Lung (tissue), 12 donors: ENCODE results near the gene CSMD2. TPM values are rescaled to one million over a fixed set of nuclear protein-coding genes. Genes with fewer than 3 reads are reported as not detected.

Experiments used
- ATAC-seq: fragments of 200-7000 bp; cut with Tn5 transposase; one replicate; pipeline ENCODE4 v1.9.1; 2020; ENCODE audit warnings: moderate number of reproducible peaks; ENCODE audit not compliant: insufficient read depth, low FRiP score
- DNase-seq, 3 donors: peaks; one replicate each; pipeline ENCODE4 v3.0.0-alpha.2; 2013 to 2017
- H3K27ac ChIP-seq, 2 donors: one replicate each; pipeline ENCODE4 v1.5.1; 2013; ENCODE audit warnings: mild to moderate bottlenecking in 2 of 2, moderate library complexity in 2 of 2, control low read depth in 1 of 2, inconsistent platforms in 1 of 2, low read depth in 1 of 2, low read length in 1 of 2
- H3K27me3 ChIP-seq, 3 donors: one replicate each; pipeline ENCODE4 v1.5.1; 2013; ENCODE audit warnings: low read length in 2 of 3; ENCODE audit not compliant: control insufficient read depth in 3 of 3, insufficient read depth in 3 of 3
- H3K36me3 ChIP-seq, 4 donors: one replicate each; pipeline ENCODE4 v1.5.1; 2013; ENCODE audit warnings: low read length in 4 of 4, mild to moderate bottlenecking in 1 of 4, moderate library complexity in 1 of 4; ENCODE audit not compliant: control insufficient read depth in 4 of 4, insufficient read depth in 4 of 4
- H3K4me1 ChIP-seq, 5 donors: one replicate each; pipeline ENCODE4 v1.5.1; 2013; ENCODE audit warnings: low read length in 5 of 5, mild to moderate bottlenecking in 2 of 5, moderate library complexity in 1 of 5; ENCODE audit not compliant: control insufficient read depth in 5 of 5, insufficient read depth in 5 of 5
- H3K4me3 ChIP-seq: one replicate; pipeline ENCODE4 v1.5.1; 2013; ENCODE audit warnings: mild to moderate bottlenecking, control low read depth, moderate library complexity
- H3K9ac ChIP-seq, 2 donors: one replicate each; pipeline ENCODE4 v1.5.1; 2013; ENCODE audit warnings: low read length in 2 of 2, control low read depth in 1 of 2; ENCODE audit not compliant: insufficient read depth in 1 of 2
- H3K9me3 ChIP-seq, 4 donors: one replicate each; pipeline ENCODE4 v1.5.1; 2013; ENCODE audit warnings: low read length in 3 of 4, mild to moderate bottlenecking in 1 of 4, moderate library complexity in 1 of 4; ENCODE audit not compliant: control insufficient read depth in 4 of 4, insufficient read depth in 3 of 4
- WGBS, 2 donors: extraction: QIAGEN DNeasy Blood & Tissue Kit; methylation state at CpG; one replicate each; pipeline ENCODE4 v1.1.7; 2013; 5-methylcytosine and 5-hydroxymethylcytosine counted together
- polyA plus RNA-seq, 2 donors: library from polyadenylated mRNA; stranded (reverse); fragments of 200-250 nt; gene quantifications; one replicate each; pipeline ENCODE4 v1.2.1, GENCODE V29; 2013
- total RNA-seq, 2 donors: library from RNA; depleted of rRNA in 1 of 2; stranded (reverse); fragments of >200 nt in 1 of 2; gene quantifications; one replicate each; pipeline ENCODE4 v1.2.1, GENCODE V29; 2014 to 2021
- TF ChIP-seq, protein P1 (sequence below): IDR thresholded peaks from 2 replicates; pipeline ENCODE4 v1.5.1; 2012; ENCODE audit warnings: mild to moderate bottlenecking; ENCODE audit errors: control extremely low read depth, extremely low read depth
- donor health status: control.
- donor health status: control.
- donor health status: Bipolar disorder and iron deficiency.
- donor health status: healthy.
- donor health status: DM: yes; HTN: yes; CAD: no.

The CSMD2 gene
- total and polyA plus RNA-seq, 4 donors: 0.11 to 1.2 (median 0.39) TPM

DNA sequence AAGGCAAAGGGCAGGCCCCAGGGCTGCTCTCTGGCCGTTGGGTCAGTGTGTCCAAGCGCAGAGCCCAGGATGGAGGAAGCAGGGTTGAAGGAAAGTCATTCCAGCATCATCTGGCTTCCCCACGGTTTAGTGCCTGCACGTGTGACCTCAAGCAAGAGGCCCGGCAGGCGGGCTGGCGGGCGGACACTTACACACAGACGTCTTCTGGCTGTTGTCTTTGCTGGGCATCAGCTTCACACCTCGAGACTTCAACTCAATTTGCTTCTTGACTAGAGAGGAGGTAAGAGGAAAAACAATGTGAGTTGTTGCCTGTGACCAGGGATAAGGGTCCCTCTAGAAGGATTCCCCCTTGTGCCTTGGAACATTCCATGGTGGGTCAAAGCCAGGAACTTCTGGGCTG is 339.5 kb downstream of the CSMD2 start:
- no peak overlapping the region for H3K27ac ChIP-seq
- H3K27me3 ChIP-seq: no peaks in the 10 kb centered on the region
- TF ChIP-seq, protein P1, sequence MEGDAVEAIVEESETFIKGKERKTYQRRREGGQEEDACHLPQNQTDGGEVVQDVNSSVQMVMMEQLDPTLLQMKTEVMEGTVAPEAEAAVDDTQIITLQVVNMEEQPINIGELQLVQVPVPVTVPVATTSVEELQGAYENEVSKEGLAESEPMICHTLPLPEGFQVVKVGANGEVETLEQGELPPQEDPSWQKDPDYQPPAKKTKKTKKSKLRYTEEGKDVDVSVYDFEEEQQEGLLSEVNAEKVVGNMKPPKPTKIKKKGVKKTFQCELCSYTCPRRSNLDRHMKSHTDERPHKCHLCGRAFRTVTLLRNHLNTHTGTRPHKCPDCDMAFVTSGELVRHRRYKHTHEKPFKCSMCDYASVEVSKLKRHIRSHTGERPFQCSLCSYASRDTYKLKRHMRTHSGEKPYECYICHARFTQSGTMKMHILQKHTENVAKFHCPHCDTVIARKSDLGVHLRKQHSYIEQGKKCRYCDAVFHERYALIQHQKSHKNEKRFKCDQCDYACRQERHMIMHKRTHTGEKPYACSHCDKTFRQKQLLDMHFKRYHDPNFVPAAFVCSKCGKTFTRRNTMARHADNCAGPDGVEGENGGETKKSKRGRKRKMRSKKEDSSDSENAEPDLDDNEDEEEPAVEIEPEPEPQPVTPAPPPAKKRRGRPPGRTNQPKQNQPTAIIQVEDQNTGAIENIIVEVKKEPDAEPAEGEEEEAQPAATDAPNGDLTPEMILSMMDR: no peak
- DNase-seq (no peak), ATAC-seq (no peak)
- H3K36me3 ChIP-seq: no peaks in the 10 kb centered on the region
- H3K4me3 ChIP-seq: no peak overlapping the region
- H3K9ac ChIP-seq: no peak overlapping the region
- peaks cover 0 to 8% (median 0%) of the 10 kb centered on the region in 4 donors for H3K9me3 ChIP-seq
- 84% methylated on average over 10 of the region's 10 CpGs for WGBS, 2 donors
- H3K4me1 ChIP-seq: no peaks in the 10 kb centered on the region

DNA sequence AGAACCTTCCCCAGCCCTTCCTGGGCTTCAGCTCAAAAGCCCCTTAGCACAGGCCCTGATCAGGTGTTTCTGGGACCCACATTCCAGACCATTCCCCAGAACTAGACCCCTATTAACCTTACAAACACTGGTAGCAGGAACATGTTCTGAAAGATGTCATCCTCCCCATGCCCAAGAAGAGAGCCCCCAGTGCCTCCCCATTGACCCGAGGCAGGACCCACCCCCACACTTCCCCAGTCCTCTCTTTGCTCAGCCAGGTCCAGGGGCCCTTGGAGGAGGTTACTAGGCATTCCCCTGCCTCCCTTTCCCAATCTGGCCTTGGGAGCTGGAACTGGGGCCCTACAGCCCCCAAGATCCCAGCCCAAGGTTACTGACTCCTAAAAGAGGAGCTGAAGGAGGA is 340.1 kb downstream of the CSMD2 start:
- DNase-seq (no peak), ATAC-seq (no peak)
- Histone ChIP-seq H3K9ac (no peak overlapping the region), H3K36me3 (no peaks in the 10 kb centered on the region), H3K4me1 (no peaks in the 10 kb centered on the region), H3K4me3 (no peak overlapping the region), H3K27me3 (no peaks in the 10 kb centered on the region), H3K27ac (no peak overlapping the region), H3K9me3 (peaks cover 0 to 8% (median 0%) of the 10 kb centered on the region in 4 donors)
- TF ChIP-seq, protein P1: no peak
- WGBS, 2 donors: 67 to 79% methylated on average over 1 of the region's 1 CpG

DNA sequence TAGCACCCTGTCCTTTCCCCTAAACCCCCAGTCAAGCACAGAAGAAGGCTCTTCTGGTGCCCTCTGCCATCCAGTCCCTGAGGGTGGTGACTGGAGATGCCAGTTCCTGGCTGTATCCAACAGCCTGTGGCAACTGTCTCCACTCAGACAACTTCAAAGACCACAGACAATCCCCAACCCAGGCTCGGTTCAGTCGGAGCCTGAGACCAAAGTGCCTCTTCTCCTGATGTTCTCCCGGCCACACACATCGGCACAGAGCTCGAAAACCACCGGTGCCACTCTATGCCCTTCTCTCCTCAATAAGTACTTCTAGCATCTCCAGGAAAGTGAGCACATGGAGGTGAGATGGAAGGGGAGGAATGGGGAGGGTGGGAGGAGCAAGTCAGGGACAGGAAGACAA is 340.7 kb downstream of the CSMD2 start:
- DNase-seq (no peak), ATAC-seq (no peak)
- no peaks in the 10 kb centered on the region for H3K27me3 ChIP-seq
- H3K9me3 ChIP-seq: peaks cover 0 to 8% (median 0%) of the 10 kb centered on the region in 4 donors
- WGBS, 2 donors: 92% methylated on average over 6 of the region's 6 CpGs
- no peak overlapping the region for H3K9ac ChIP-seq
- H3K4me3 ChIP-seq: no peak overlapping the region
- no peak overlapping the region for H3K27ac ChIP-seq
- H3K36me3 ChIP-seq: no peaks in the 10 kb centered on the region
- H3K4me1 ChIP-seq: no peaks in the 10 kb centered on the region
- TF ChIP-seq, protein P1: no peak

DNA sequence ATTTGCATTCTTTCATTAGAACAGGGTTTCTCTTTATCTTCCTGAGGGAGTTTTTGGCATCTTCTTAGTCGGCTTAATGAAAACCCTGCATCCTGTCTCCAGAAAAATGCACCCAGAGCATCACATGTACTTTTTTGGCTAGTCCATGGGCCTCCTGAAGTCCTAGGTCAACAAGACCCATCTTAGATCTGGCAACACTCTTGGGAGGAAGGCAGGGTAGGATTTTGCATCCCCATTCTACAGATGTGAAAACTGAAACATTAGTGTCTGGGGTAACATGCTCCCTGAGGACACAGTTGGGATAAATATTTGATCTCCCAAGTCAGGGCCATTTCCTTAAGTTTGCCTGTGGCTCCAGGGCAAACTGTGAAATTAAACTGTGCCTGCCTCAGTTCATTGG is 341.2 kb downstream of the CSMD2 start:
- no peaks in the 10 kb centered on the region for H3K36me3 ChIP-seq
- H3K27me3 ChIP-seq: no peaks in the 10 kb centered on the region
- no peaks in the 10 kb centered on the region for H3K4me1 ChIP-seq
- no peak for DNase-seq
- no peak overlapping the region for H3K4me3 ChIP-seq
- TF ChIP-seq, protein P1: no peak
- ATAC-seq: no peak
- no peak overlapping the region for H3K9ac ChIP-seq
- WGBS, 2 donors: 64 to 82% methylated on average over 1 of the region's 1 CpG
- peaks cover 0 to 5% (median 0%) of the 10 kb centered on the region in 4 donors for H3K9me3 ChIP-seq
- no peak overlapping the region for H3K27ac ChIP-seq
